Activated CD4-positive, alpha-beta T cell treated with anti-CD3 and anti-CD28 coated beads, Interleukin-2, amount 50 U/mL, for 16 hours (primary cell): ENCODE results near the gene BTLA.
A peak's percentile ranks its signal among the peaks of the same experiment; 100 is the strongest.
"Not testable (repeated sequence)": the region's sequence is repeated elsewhere in the genome, so short reads cannot be mapped to it uniquely, and the experiment has no call there.

Experiments used
- DNase-seq: peaks from one replicate; pipeline ENCODE4 v3.0.0-alpha.2; 2020

The BTLA gene

GRCh38 chr3:112498914-112499711, at the start of gene BTLA:
Gene BTLA, minus strand, starts transcription at chr3:112499472. Its CDS starts 114 bp downstream, at chr3:112499358.
- peak; percentile 64 for DNase-seq

GRCh38 chr3:112546216-112546759, 47.0 kb upstream of the BTLA start:
- no peak for DNase-seq

GRCh38 chr3:112539825-112540650, 40.8 kb upstream of the BTLA start:
- DNase-seq, result no peak

- peak; percentile 27 for DNase-seq
These were observed 32.1 kb upstream of the BTLA start for GRCh38 chr3:112531358-112531781.

- no peak for DNase-seq
These were observed 31.3 kb upstream of the BTLA start for GRCh38 chr3:112530573-112530972.

GRCh38 chr3:112524127-112524526, 24.9 kb upstream of the BTLA start:
- not testable (repeated sequence) for DNase-seq

GRCh38 chr3:112519424-112520001, 20.2 kb upstream of the BTLA start:
- DNase-seq, result peak; percentile 72

- DNase-seq, result not testable (repeated sequence)
These were observed 19.7 kb upstream of the BTLA start for GRCh38 chr3:112518970-112519369.

GRCh38 chr3:112514527-112515128, 15.4 kb upstream of the BTLA start:
- DNase-seq, result peak; percentile 79

- DNase-seq, result no peak
These were observed 13.0 kb upstream of the BTLA start for GRCh38 chr3:112512320-112512719.

GRCh38 chr3:112508860-112509259, 9.6 kb upstream of the BTLA start:
- no peak for DNase-seq

GRCh38 chr3:112508261-112508660, 9.0 kb upstream of the BTLA start:
- no peak for DNase-seq

- no peak for DNase-seq
These were observed 6.6 kb upstream of the BTLA start for GRCh38 chr3:112505907-112506306.

- DNase-seq, result no peak
These were observed 4.9 kb upstream of the BTLA start for GRCh38 chr3:112504123-112504522.

GRCh38 chr3:112503304-112503972, 4.2 kb upstream of the BTLA start:
- DNase-seq, result no peak

- DNase-seq, result no peak
These were observed 1.3 kb upstream of the BTLA start for GRCh38 chr3:112500621-112501020.

GRCh38 chr3:112497897-112498548, 1.2 kb downstream of the BTLA start:
- DNase-seq, result no peak

- DNase-seq, result no peak
These were observed 2.8 kb downstream of the BTLA start for GRCh38 chr3:112496366-112497067.

GRCh38 chr3:112494448-112494767, 4.9 kb downstream of the BTLA start:
- not testable (repeated sequence) for DNase-seq

GRCh38 chr3:112492124-112492523, 7.1 kb downstream of the BTLA start:
- no peak for DNase-seq

- no peak for DNase-seq
These were observed 7.9 kb downstream of the BTLA start for GRCh38 chr3:112491373-112491772.
